ENCODE data around the gene TNFSF13B.

The TNFSF13B gene

DNA sequence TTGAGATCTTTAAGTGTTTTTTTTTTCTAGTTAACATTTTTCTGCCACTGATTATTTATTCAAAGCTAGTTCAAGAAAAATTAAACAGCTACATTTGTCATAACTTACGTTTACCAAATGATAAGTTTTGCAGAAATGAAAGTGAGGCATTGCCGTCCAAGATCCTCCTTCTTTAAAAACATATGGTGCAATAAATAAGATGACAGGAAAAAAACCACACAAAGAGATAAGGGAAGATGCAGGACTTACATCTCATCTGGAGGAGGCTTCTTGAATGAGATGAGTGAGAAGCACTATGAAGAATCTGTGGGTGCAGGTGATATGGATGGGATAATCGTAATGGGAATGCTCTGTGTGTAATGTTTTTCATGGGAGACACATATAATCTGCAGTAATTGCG, 12.4 kb downstream of the TNFSF13B start:
- no peak overlapping the region for H3K4me3 ChIP-seq (ENCODE audit: low read length)
- DNase-seq (ENCODE audit: low read depth), result no peak
- TF ChIP-seq, protein P1, sequence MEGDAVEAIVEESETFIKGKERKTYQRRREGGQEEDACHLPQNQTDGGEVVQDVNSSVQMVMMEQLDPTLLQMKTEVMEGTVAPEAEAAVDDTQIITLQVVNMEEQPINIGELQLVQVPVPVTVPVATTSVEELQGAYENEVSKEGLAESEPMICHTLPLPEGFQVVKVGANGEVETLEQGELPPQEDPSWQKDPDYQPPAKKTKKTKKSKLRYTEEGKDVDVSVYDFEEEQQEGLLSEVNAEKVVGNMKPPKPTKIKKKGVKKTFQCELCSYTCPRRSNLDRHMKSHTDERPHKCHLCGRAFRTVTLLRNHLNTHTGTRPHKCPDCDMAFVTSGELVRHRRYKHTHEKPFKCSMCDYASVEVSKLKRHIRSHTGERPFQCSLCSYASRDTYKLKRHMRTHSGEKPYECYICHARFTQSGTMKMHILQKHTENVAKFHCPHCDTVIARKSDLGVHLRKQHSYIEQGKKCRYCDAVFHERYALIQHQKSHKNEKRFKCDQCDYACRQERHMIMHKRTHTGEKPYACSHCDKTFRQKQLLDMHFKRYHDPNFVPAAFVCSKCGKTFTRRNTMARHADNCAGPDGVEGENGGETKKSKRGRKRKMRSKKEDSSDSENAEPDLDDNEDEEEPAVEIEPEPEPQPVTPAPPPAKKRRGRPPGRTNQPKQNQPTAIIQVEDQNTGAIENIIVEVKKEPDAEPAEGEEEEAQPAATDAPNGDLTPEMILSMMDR (conservative IDR thresholded peaks at IDR 0.05; ENCODE audit: low read length), result no peak

DNA sequence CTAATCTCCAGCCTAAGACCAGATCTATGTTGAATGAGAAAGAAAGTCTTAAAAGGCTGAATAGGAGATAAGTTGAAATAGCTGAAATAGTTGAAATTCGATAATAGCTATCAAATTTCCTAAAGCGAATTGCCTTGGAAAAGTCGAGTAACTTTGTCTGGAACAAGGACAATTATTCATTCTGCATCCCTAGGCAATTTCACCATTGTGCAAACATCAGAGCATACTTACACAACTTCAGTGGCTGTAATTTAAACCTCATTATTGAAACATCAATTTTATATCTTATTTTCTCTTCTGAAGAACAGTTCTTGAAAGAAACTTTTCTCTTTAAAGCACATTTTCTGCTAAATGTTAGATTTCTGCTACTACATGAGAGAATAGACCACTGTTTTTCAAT, 13.6 kb downstream of the TNFSF13B start:
- TF ChIP-seq, protein P1 (conservative IDR thresholded peaks at IDR 0.05; ENCODE audit: low read length), result no peak
- no peak overlapping the region for H3K4me3 ChIP-seq (ENCODE audit: low read length)
- peak; percentile 13 for DNase-seq (ENCODE audit: low read depth)

DNA sequence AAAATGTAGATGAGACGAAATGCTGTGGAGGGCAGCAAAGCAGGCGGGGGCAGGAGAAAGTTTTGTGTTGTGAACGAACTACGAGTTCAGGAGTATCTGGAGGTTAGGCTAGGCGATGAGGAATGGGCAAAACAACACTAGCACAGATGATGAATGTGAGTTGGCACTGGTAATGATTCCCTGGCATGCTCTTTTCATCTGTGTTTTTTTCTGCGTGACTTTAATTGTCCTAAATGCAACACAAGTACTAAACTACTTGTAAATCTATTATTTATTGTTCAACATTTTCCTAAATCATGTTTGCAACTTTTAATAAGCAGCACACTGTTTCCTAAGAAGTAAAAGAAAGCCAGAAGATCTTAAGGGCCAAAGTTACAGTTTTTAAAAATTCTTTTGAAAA, 19.2 kb downstream of the TNFSF13B start:
- no peak for DNase-seq (ENCODE audit: low read depth)
- TF ChIP-seq, protein P1 (conservative IDR thresholded peaks at IDR 0.05; ENCODE audit: low read length), result no peak
- H3K4me3 ChIP-seq (ENCODE audit: low read length), result no peak overlapping the region

GRCh38 chr13:108289819-108290218, 20.3 kb downstream of the TNFSF13B start:
- H3K4me3 ChIP-seq (ENCODE audit: low read length), result no peak overlapping the region
- DNase-seq (ENCODE audit: low read depth), result no peak

GRCh38 chr13:108297114-108297513, 27.6 kb downstream of the TNFSF13B start:
- TF ChIP-seq, protein P1 (conservative IDR thresholded peaks at IDR 0.05; ENCODE audit: low read length), result no peak

More at GRCh38 chr13:108289819-108290218, 20.3 kb downstream of the TNFSF13B start:
- TF ChIP-seq, protein P1 (conservative IDR thresholded peaks at IDR 0.05; ENCODE audit: low read length), result no peak

GRCh38 chr13:108302279-108302678, 32.8 kb downstream of the TNFSF13B start:
- TF ChIP-seq, protein P1 (conservative IDR thresholded peaks at IDR 0.05; ENCODE audit: low read length), result no peak
- no peak overlapping the region for H3K4me3 ChIP-seq (ENCODE audit: low read length)
- DNase-seq (ENCODE audit: low read depth), result no peak

More at GRCh38 chr13:108297114-108297513, 27.6 kb downstream of the TNFSF13B start:
- H3K4me3 ChIP-seq (ENCODE audit: low read length), result no peak overlapping the region
- DNase-seq (ENCODE audit: low read depth), result no peak

GRCh38 chr13:108304170-108305016, 34.9 kb downstream of the TNFSF13B start:
- H3K4me3 ChIP-seq (ENCODE audit: low read length), result no peak overlapping the region
- DNase-seq (ENCODE audit: low read depth), result no peak
- TF ChIP-seq, protein P1 (conservative IDR thresholded peaks at IDR 0.05; ENCODE audit: low read length), result no peak
